OCI-LY3 (cell line): ENCODE measurements around the gene ANKRD11.

ENCODE experiments used
- H2AFZ ChIP-seq: fragments of 200-600, 300-600 bp; shearing (Covaris generic); 2 replicates; pipeline ENCODE4 v1.6.0; 2014; ENCODE audit warnings: antibody characterized with exemption, low read depth, low read length
- H3K27ac ChIP-seq: fragments of 200-600, 300-600 bp; sonication (generic); 2 replicates; pipeline ENCODE4 v1.5.1; 2014; ENCODE audit warnings: mild to moderate bottlenecking, low read length, moderate library complexity, mixed read lengths
- H3K27me3 ChIP-seq: fragments of 200-600, 300-600 bp; sonication (generic); 2 replicates; pipeline ENCODE4 v1.6.1; 2014; ENCODE audit warnings: low read depth, low read length, mixed read lengths
- H3K36me3 ChIP-seq: fragments of 200-600, 300-600 bp; sonication (generic); replicated peaks from 2 replicates; pipeline ENCODE3; 2014; ENCODE audit warnings: low read depth, low read length, mixed read lengths
- H3K4me1 ChIP-seq: fragments of 300-600, 200-600 bp; sonication (generic); 2 replicates; pipeline ENCODE4 v1.6.1; 2014; ENCODE audit warnings: low read length, mixed read lengths
- H3K4me2 ChIP-seq: fragments of 200-600, 300-600 bp; sonication (generic); 2 replicates; pipeline ENCODE4 v1.6.1; 2014; ENCODE audit warnings: low read length, mixed read lengths
- H3K4me3 ChIP-seq: fragments of 300-600, 200-600 bp; sonication (generic); 2 replicates; pipeline ENCODE4 v1.5.1; 2014; ENCODE audit warnings: antibody characterized with exemption, mild to moderate bottlenecking, low read length, moderate library complexity
- H3K79me2 ChIP-seq: fragments of 300-600, 200-600 bp; shearing (Covaris generic); 2 replicates; pipeline ENCODE4 v1.6.1; 2014; ENCODE audit warnings: mild to moderate bottlenecking, low read length, mixed read lengths
- H3K9ac ChIP-seq: fragments of 300-600, 200-600 bp; shearing (Covaris generic); 2 replicates; pipeline ENCODE4 v1.6.0; 2014; ENCODE audit warnings: mild to moderate bottlenecking, low read length, moderate library complexity
- H3K9me3 ChIP-seq: fragments of 200-600, 300-600 bp; shearing (Covaris generic); 2 replicates; pipeline ENCODE4 v1.6.1; 2014; ENCODE audit warnings: low read length, mixed read lengths; ENCODE audit not compliant: insufficient read depth
- H4K20me1 ChIP-seq: fragments of 200-600, 300-600 bp; sonication (generic); 2 replicates; pipeline ENCODE4 v1.6.1; 2016; ENCODE audit warnings: low read length, mixed read lengths; ENCODE audit not compliant: insufficient read depth
- CTCF ChIP-seq: fragments of 200-600, 300-600 bp; sonication (generic); IDR thresholded peaks from 2 replicates; pipeline ENCODE4 v1.5.1; 2014; ENCODE audit warnings: antibody characterized with exemption, low read length, low read depth
- EZH2phosphoT487 ChIP-seq: fragments of 200-600 bp; shearing (Covaris generic); IDR thresholded peaks from 2 replicates; pipeline ENCODE4 v1.6.1; 2018; ENCODE audit warnings: antibody characterized with exemption, mixed run types, low read depth

The ANKRD11 gene

DNA sequence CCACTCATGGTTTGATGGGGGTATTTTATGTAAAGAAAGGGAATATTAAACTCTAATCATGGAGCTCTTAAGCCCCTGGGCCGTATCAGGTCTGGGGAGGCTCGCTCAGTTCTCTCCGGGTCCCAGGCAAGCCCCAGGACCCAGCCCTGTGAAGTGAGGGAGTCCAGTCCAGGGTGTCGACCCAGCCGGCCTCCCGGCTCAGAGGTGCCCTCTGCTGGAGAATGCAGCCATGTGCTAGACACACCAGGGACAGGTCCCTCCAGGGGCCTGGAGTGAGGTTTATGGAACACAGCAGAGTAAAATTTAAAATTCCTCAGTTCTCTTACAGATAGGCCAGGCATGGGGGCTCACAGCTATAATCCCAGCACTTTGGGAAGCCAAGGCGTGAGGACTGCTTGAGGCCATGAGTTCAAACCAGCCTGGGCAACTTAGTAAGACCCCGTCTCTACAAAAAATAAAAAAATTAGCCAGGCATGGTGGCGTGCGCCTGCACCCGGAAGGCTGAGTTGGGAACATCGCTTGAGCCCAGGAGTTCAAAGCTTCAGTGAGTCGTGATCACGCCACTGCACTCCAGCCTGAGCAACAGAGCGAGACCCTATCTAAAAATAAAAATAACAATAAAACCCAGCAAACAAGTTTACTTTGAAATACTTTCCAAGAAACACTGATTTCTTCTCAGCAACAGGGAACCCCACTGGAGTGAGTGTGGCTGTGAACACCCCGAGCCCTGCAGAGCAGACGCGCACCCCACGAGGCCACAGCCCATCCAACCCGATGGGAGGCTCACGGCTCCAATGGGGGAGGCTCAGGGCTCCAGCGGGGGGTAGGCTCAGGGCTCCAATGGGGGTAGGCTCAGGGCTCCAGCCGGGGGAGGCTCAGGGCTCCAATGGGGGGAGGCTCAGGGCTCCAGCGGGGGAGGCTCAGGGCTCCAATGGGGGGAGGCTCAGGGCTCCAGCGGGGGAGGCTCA, 200.6 kb downstream of the ANKRD11 start:
- H3K4me2 ChIP-seq, result no peak overlapping the region
- no peak overlapping the region for H3K9ac ChIP-seq
- H2AFZ ChIP-seq, result no peak overlapping the region

GRCh38 chr16:89288966-89289365, 201.4 kb downstream of the ANKRD11 start:
- H3K4me2 ChIP-seq, result no peak overlapping the region
- H3K4me1 ChIP-seq, result no peaks in the 10 kb centered on the region
- H3K36me3 ChIP-seq, result peaks cover 46% of the 10 kb centered on the region
- peaks cover 27% of the 10 kb centered on the region for H4K20me1 ChIP-seq
- no peak overlapping the region for H3K4me3 ChIP-seq
- no peak overlapping the region for H3K27ac ChIP-seq
- TF ChIP-seq CTCF (no peak), EZH2phosphoT487 (no peak)
- no peak overlapping the region for H3K9ac ChIP-seq
- H3K9me3 ChIP-seq, result no peaks in the 10 kb centered on the region
- peaks cover 17% of the 10 kb centered on the region; the same call in 1 of the 2 replicates for H3K79me2 ChIP-seq
- H3K27me3 ChIP-seq, result no peaks in the 10 kb centered on the region
- no peak overlapping the region for H2AFZ ChIP-seq

More for the DNA sequence above, 200.6 kb downstream of the ANKRD11 start:
- peaks cover 35% of the 10 kb centered on the region for H4K20me1 ChIP-seq
- no peaks in the 10 kb centered on the region for H3K27me3 ChIP-seq
- no peaks in the 10 kb centered on the region for H3K4me1 ChIP-seq
- peaks cover 40% of the 10 kb centered on the region for H3K36me3 ChIP-seq
- H3K27ac ChIP-seq, result no peak overlapping the region
- H3K79me2 ChIP-seq, result peaks cover 24% of the 10 kb centered on the region
- no peaks in the 10 kb centered on the region for H3K9me3 ChIP-seq
- TF ChIP-seq CTCF (peak; percentile 69), EZH2phosphoT487 (no peak)
- H3K4me3 ChIP-seq, result no peak overlapping the region

GRCh38 chr16:89288577-89288844, 201.8 kb downstream of the ANKRD11 start:
- Histone ChIP-seq H2AFZ (no peak overlapping the region), H3K27me3 (no peaks in the 10 kb centered on the region), H3K4me3 (no peak overlapping the region), H3K27ac (no peak overlapping the region), H3K4me1 (no peaks in the 10 kb centered on the region), H3K9me3 (no peaks in the 10 kb centered on the region), H4K20me1 (peaks cover 23% of the 10 kb centered on the region), H3K4me2 (no peak overlapping the region), H3K9ac (no peak overlapping the region), H3K36me3 (peaks cover 50% of the 10 kb centered on the region), H3K79me2 (peaks cover 14% of the 10 kb centered on the region; the same call in 1 of the 2 replicates)
- TF ChIP-seq CTCF, result no peak
- TF ChIP-seq EZH2phosphoT487, result no peak

DNA sequence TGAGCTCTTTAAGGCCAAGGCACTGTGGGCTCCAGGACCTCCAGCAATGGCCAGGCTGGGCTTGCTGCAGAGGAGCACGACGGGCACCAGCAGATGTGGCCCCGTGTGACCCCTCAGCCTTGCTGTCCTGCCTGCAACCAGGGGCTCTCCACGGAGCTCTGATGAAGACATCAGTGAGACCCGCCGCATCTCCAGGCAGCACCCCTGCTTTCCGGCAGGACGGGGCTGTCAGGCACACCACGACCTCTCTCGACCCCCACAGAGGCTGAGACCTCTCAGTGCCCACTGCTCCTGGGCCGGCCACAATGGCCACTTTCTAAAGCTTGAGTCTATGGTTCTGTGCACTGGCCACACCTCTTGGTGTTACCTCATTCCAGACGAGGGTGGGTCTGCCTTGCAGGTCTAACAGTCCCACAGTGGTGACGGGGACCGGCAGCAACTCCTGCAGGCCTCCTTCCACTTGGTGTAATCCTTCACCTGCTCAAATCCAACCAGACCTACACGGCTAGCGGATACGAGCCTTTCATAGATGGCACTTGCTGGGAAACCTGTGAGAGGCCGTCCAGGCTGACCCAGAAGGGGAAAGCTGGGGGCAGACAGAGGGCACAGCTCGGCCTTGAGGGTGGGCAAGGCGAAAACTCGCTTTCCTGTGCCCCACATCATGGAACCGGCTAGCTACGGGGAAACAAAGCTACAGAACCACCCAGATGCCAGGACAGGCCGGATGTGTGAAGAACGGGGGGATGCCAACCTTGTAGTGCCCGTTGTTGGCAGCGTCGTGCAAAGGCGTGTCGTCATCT, 202.4 kb downstream of the ANKRD11 start:
- H3K4me1 ChIP-seq, result no peaks in the 10 kb centered on the region
- H3K27me3 ChIP-seq, result no peaks in the 10 kb centered on the region
- TF ChIP-seq EZH2phosphoT487 (no peak), CTCF (no peak)
- peaks cover 20% of the 10 kb centered on the region for H4K20me1 ChIP-seq
- H2AFZ ChIP-seq, result no peak overlapping the region
- no peak overlapping the region for H3K4me2 ChIP-seq
- H3K9ac ChIP-seq, result no peak overlapping the region
- H3K27ac ChIP-seq, result no peak overlapping the region
- H3K9me3 ChIP-seq, result no peaks in the 10 kb centered on the region
- H3K4me3 ChIP-seq, result no peak overlapping the region
- H3K36me3 ChIP-seq, result peaks cover 54% of the 10 kb centered on the region
- H3K79me2 ChIP-seq, result peaks cover 12% of the 10 kb centered on the region; the same call in 1 of the 2 replicates
